Mucosa of descending colon (tissue), 3 donors: ENCODE data around the gene PMF1. TPM values are rescaled to one million over a fixed set of nuclear protein-coding genes. Genes with fewer than 3 reads are reported as not detected.
"Not testable (repeated sequence)": the region's sequence is repeated elsewhere in the genome, so short reads cannot be mapped to it uniquely, and the experiment has no call there.

ENCODE experiments used
- ATAC-seq: fragments of 200-7000 bp; cut with Tn5 transposase; one replicate; pipeline ENCODE4 v1.9.1; 2020; ENCODE audit warnings: mild to moderate bottlenecking, moderate library complexity
- DNase-seq, 3 donors: peaks; one replicate each; pipeline ENCODE4 v3.0.0-alpha.2; 2020
- H3K36me3 ChIP-seq: fragments of 200-600 bp; one replicate; pipeline ENCODE4 v1.8.0; 2021; ENCODE audit warnings: low read depth, mild to moderate bottlenecking
- H3K4me1 ChIP-seq: fragments of 200-600 bp; one replicate; pipeline ENCODE4 v1.8.0; 2021; ENCODE audit warnings: low read depth, mild to moderate bottlenecking
- H3K4me3 ChIP-seq: fragments of 200-600 bp; one replicate; pipeline ENCODE4 v1.8.0; 2021; ENCODE audit warnings: mild to moderate bottlenecking
- H3K9me3 ChIP-seq: fragments of 200-600 bp; one replicate; pipeline ENCODE4 v1.8.0; 2021; ENCODE audit warnings: mild to moderate bottlenecking
- intact Hi-C, 2 donors: fragments of 100-400 bp; cut with DNase I in 1 of 2; cut with micrococcal nuclease in 1 of 2; formaldehyde crosslinking; loops; one replicate each; pipeline versions ENCODE4 v1.11.0 to v1.11.1; 2022; cut with DNase I, micrococcal nuclease
- total RNA-seq, 3 donors: library from RNA; stranded (reverse); fragmentation: NEBNext Ultra II Directional in 2 of 3; extraction: Animal tissue kit (Norgen Biotek cat#: 25700) in 2 of 3; gene quantifications; one replicate each; pipeline versions ENCODE4 v1.2.1 to v1.2.4, GENCODE V29; 2021 to 2023
- TF ChIP-seq, protein P1 (sequence below): fragments of 200-600 bp; IDR thresholded peaks from one replicate; pipeline ENCODE4 v1.8.0; 2022; ENCODE audit warnings: antibody characterized with exemption, mild to moderate bottlenecking
- donor health status: DM: no; HTN: no; CAD: no; lungs with moderate emphysema.
- donor health status: DM: no; HTN: no; CAD: no.
- donor health status: DM: no; HTN: yes; CAD: no.

The PMF1 gene
- total RNA-seq, 3 donors from 2014 or later, result 38.1 to 46.8 (median 43.6) TPM

DNA sequence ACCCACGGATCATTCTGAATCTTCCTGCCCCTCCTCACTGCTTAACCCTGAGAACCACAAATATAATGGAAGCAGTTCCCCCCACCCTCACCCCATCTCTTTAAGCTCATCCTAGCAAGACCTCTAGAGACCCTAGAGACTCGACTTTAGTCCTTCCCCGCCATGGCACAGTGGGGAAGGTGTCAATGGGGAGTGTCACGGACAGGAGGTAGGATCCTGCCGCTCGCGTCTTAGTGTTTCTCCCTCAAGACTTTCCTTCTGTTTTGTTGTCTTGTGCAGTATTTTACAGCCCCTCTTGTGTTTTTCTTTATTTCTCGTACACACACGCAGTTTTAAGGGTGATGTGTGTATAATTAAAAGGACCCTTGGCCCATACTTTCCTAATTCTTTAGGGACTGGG lies 677 bp upstream of the PMF1 start:
- Histone ChIP-seq H3K36me3 (no peaks in the 10 kb centered on the region), H3K4me1 (peaks cover 9% of the 10 kb centered on the region), H3K4me3 (no peak overlapping the region), H3K9me3 (no peaks in the 10 kb centered on the region)
- TF ChIP-seq, protein P1, sequence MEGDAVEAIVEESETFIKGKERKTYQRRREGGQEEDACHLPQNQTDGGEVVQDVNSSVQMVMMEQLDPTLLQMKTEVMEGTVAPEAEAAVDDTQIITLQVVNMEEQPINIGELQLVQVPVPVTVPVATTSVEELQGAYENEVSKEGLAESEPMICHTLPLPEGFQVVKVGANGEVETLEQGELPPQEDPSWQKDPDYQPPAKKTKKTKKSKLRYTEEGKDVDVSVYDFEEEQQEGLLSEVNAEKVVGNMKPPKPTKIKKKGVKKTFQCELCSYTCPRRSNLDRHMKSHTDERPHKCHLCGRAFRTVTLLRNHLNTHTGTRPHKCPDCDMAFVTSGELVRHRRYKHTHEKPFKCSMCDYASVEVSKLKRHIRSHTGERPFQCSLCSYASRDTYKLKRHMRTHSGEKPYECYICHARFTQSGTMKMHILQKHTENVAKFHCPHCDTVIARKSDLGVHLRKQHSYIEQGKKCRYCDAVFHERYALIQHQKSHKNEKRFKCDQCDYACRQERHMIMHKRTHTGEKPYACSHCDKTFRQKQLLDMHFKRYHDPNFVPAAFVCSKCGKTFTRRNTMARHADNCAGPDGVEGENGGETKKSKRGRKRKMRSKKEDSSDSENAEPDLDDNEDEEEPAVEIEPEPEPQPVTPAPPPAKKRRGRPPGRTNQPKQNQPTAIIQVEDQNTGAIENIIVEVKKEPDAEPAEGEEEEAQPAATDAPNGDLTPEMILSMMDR, result no peak
- no peak for DNase-seq
- ATAC-seq, result no peak
- intact Hi-C loops, result no loop called here

DNA sequence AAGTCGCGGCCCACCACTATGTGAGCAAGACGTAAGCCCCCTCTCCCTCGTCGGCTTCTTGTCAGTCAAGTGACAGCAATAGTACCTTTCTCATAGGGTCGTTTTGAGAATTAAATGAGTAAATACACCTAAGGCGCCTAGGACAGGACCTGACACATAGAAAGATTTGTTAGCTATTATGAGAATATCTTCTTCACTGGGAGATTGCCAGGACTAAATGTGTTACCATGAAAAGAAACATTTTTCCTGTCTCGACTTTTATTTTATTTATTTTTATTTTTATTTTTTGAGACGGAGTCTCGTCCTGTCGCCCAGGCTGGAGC lies 798 bp downstream of the PMF1 start:
- H3K4me1 ChIP-seq, result peaks cover 9% of the 10 kb centered on the region
- intact Hi-C loops, result no loop called here
- H3K4me3 ChIP-seq, result peak overlapping the region; percentile 50
- ATAC-seq (no peak), DNase-seq (no peak)
- H3K36me3 ChIP-seq, result no peaks in the 10 kb centered on the region
- no peaks in the 10 kb centered on the region for H3K9me3 ChIP-seq
- TF ChIP-seq, protein P1, result no peak

DNA sequence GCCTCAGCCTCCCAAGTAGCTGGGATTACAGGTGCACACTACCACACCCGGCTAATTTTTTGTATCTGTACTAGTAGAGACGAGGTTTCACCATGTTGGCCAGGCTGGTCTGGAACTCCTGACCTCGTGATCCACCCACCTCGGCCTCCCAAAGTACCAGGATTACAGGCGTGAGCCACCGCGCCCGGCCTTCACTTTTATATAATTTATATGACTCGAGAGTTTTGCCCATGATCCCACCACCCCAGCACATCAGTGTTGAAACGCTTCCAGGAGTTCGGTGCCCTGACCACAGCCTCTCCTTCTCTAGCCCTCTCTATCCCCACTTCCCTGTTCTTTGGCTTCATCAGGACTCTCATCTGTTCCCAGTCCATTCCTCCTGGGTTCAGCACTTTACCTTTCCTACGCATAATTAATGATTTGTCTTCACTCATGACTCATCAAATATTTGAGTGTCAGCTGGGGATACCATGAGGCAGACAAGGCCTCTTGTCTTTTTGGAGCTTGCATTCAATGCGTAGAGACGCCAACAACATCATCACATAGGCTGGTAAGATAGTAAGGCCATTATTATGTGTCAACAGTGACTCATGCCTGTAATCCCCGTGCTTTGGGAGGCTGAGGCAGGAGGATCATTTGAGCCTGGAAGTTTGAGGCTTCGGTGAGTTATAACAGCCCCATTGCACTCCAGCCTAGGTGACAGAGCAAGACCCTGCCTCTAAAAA lies 1.4 kb downstream of the PMF1 start:
- DNase-seq (peak in 1 of 3 donors; percentile 28), ATAC-seq (no peak)
- Histone ChIP-seq H3K4me1 (peaks cover 9% of the 10 kb centered on the region), H3K36me3 (no peaks in the 10 kb centered on the region), H3K9me3 (no peaks in the 10 kb centered on the region), H3K4me3 (no peak overlapping the region)
- intact Hi-C loops, result no loop called here
- TF ChIP-seq, protein P1, result no peak

DNA sequence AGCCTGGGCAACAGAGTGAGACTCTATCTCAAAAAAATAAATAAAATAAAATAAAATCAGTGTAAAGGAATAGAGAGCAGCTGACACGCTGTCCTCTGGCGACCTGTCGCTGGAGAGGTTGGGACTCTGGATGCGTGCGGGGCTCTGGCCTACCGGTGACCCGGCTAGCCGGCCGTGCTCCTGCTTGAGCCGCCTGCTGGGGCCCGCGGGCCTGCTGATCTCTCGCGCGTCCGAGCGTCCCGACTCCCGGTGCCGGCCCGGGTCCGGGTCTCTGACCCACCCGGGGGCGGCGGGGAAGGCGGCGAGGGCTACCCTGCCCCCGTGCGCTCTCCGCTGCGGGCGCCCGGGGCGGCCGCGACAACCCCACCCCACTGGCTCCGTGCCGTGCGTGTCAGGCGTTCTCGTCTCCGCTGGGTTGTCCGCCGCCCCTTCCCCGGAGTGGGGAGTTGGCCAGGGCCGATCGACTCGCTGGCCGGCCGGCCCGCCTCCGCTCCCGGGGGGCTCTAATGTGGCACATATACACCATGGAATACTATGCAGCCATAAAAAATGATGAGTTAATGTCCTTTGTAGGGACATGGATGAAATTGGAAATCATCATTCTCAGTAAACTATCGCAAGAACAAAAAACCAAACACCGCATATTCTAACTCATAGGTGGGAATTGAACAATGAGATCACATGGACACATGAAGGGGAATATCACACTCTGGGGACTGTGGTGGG lies 3.7 kb downstream of the PMF1 start:
- H3K4me3 ChIP-seq, H3K9me3 ChIP-seq, intact Hi-C loops, H3K36me3 ChIP-seq, H3K4me1 ChIP-seq, ATAC-seq: not testable (repeated sequence)
- DNase-seq, result peak in 1 of 3 donors; percentile 46

DNA sequence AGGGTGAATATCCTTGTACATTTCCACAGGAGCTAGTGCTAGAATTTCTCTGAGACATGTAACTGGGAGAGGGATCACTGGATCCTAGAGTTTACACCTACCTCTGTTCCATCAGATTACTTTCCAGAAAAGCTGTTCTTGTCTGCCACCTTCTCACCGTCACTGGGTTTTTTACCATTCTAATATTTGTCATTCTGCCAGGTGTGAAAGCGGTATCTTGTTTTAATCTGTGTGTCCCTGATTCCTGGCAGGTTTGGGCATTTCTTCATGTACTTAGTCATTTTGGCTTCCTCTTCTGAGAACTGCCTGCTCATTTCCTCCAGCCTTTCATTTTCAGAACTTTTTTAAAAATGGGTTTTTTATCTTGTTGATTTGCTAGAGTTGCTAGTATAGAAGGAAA lies 5.1 kb downstream of the PMF1 start:
- ATAC-seq, result no peak
- no peak overlapping the region for H3K4me3 ChIP-seq
- no peak for DNase-seq
- no peaks in the 10 kb centered on the region for H3K9me3 ChIP-seq
- intact Hi-C loops, result no loop called here
- no peaks in the 10 kb centered on the region for H3K36me3 ChIP-seq
- peaks cover 9% of the 10 kb centered on the region for H3K4me1 ChIP-seq
- TF ChIP-seq, protein P1, result no peak

DNA sequence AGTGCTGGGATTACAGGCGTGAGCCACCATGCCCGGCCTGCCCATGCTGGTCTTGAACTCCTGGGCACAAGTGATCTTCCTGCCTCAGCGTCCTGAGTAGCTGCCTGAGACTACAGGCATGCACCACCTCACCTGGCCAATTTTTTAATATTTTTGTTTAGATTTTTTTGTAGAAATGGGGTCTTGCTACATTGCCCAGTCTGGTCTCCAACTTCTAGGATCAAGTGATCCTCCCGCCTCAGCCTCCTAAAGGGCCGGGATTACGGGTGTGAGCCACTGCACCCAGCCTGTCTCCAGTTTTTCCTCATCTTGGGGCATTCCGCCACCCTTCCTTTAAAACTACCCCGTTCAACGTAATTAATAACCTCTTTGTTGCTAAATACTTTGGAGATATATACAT lies 7.4 kb downstream of the PMF1 start:
- intact Hi-C loops, result loop anchor here in 1 of 2 donors (5.0 kb wide), 1 partner anchor 73 kb away; no protein-coding TSS in a partner anchor
- H3K4me1 ChIP-seq, result no peaks in the 10 kb centered on the region
- H3K36me3 ChIP-seq, result peaks cover 5% of the 10 kb centered on the region
- no peak overlapping the region for H3K4me3 ChIP-seq
- no peaks in the 10 kb centered on the region for H3K9me3 ChIP-seq
- no peak for DNase-seq
- TF ChIP-seq, protein P1, result no peak
- no peak for ATAC-seq
